ENCODE results near the gene RPL10A.

DNA sequence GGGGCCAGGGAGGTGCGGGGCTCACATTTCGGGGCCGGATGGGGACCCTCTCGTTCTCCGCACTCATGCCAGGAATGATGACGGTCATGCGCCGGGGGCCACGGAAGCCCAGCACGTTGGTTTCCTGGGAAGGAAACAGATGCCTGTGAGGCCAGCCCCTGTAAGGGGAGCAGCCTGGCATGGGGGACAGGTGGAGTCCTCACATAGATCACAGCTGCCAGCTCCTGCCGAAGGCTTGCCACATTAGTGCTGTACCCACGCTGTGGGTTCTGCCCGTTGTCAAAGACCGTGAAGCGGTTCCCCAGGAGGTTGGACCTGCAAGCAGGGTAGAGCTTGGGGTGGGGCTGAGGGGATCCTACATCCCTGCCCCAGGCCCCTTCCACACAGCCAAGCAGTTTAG lies 35.3 kb downstream of the RPL10A start:
- no peak for TF ChIP-seq POLR2A (IDR thresholded peaks at IDR 0.05)
- TF ChIP-seq, protein P1, sequence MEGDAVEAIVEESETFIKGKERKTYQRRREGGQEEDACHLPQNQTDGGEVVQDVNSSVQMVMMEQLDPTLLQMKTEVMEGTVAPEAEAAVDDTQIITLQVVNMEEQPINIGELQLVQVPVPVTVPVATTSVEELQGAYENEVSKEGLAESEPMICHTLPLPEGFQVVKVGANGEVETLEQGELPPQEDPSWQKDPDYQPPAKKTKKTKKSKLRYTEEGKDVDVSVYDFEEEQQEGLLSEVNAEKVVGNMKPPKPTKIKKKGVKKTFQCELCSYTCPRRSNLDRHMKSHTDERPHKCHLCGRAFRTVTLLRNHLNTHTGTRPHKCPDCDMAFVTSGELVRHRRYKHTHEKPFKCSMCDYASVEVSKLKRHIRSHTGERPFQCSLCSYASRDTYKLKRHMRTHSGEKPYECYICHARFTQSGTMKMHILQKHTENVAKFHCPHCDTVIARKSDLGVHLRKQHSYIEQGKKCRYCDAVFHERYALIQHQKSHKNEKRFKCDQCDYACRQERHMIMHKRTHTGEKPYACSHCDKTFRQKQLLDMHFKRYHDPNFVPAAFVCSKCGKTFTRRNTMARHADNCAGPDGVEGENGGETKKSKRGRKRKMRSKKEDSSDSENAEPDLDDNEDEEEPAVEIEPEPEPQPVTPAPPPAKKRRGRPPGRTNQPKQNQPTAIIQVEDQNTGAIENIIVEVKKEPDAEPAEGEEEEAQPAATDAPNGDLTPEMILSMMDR (IDR thresholded peaks at IDR 0.05 in 8 of 11, conservative IDR thresholded peaks at IDR 0.05 in 3 of 11) = no peak

All from spleen (tissue), 7 donors.